GM12892 (cell line): ENCODE data around the gene ACSL4.
"Not testable (repeated sequence)": the region's sequence is repeated elsewhere in the genome, so short reads cannot be mapped to it uniquely, and the experiment has no call there.

Experiments used
- DNase-seq: peaks from one replicate; pipeline ENCODE4 v3.0.0; 2011; ENCODE audit not compliant: insufficient read length
- FAIRE-seq: peaks from 2 replicates; lab custom pipeline; 2011; peaks lifted over from hg19 to GRCh38; lab: Jason Lieb, UNC
- POLR2A ChIP-seq: IDR thresholded peaks from 2 replicates; pipeline ENCODE4 v1.6.1; 2011; ENCODE audit warnings: low read depth, low read length, control low read depth
- POLR2AphosphoS5 ChIP-seq: IDR thresholded peaks from 2 replicates; pipeline ENCODE4 v1.6.1; 2011; ENCODE audit warnings: low read depth, low read length, control low read depth
- TAF1 ChIP-seq: IDR thresholded peaks from 2 replicates; pipeline ENCODE4 v1.6.1; 2011; ENCODE audit warnings: low read depth, mild to moderate bottlenecking, control low read depth, low read length, borderline replicate concordance

Gene ACSL4

DNA sequence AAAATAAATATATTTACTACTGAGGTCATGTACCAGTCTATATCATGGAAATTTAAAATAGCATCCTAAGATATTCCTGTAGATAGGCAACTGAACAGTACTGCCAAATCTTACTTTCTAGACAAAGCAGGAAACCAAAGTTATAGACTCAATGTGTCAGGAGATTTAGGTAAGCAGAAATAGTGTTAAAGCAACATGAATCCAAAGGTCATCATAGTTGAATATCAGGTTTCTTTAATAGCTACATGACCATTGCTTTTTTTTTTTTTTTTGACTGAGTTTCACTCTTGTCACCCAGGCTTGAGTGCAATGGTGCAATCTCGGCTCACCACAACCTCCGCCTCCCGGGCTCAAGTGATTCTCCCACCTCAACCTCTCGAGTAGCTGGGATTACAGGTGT lies 20.2 kb upstream of the ACSL4 start:
- TF ChIP-seq TAF1 (no peak), POLR2AphosphoS5 (no peak), POLR2A (no peak)
- DNase-seq (no peak), FAIRE-seq (no peak)

DNA sequence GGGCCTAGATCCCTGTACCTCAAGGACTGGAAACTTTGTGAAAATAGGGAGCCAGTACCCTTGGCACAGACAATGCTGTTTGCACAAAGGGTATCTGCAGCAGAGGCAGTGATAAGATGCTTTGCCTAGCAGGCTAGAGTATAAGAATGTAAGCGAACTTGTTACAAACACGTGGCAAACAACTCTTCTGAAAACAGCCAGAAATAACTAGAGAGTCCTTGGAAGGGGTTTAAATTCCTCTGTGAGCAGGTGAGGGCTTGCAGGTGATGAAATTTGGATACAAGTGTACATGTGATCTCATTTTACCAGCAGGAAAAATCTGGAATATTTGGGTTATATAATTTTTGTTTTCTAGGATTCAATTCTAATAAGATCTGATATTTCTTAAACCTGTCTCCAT lies 18.6 kb upstream of the ACSL4 start:
- no peak for FAIRE-seq
- no peak for DNase-seq
- no peak for TF ChIP-seq POLR2AphosphoS5
- TF ChIP-seq TAF1: no peak
- TF ChIP-seq POLR2A: no peak

DNA sequence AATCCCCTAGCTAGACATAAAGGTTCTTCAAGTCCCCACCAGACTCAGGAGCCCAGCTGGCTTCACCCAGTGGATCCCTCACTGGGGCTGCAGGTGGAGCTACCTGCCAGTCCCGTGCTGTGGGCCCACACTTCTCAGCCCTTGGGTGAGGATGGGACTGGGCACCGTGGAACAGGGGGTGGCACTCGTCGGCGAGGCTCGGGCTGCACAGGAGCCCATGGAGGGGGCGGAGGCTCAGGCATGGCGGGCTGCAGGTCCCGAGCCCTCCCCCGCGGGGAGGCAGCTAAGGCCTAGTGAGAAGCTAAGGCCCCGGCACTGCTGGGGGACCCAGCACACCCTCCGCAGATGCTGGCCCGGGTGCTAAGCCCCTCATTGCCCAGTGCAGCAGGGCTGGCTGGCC lies 16.1 kb upstream of the ACSL4 start:
- TF ChIP-seq POLR2A (no peak), TAF1 (no peak), POLR2AphosphoS5 (no peak)
- no peak for FAIRE-seq

DNA sequence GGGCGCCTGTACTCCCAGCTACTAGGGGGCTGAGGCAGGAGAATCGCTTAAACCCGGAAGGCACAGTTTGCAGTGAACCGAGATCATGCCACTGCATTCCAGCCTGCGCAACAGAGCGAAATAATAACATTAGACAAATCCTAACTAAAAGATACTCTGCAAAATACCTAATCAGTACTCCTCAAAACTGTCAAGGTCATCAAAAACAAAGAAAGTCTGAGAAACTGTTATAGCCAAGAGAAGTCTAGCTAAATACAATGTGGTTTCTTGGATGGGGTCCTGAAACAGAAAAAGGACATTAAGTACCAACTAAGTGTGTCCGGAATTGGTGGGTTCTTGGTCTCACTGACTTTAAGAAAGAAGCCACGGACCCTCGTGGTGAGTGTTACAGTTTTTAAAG lies 14.6 kb upstream of the ACSL4 start:
- DNase-seq (no peak), FAIRE-seq (no peak)
- no peak for TF ChIP-seq POLR2A
- TF ChIP-seq TAF1: no peak
- TF ChIP-seq POLR2AphosphoS5: no peak

More for the DNA sequence above, 16.1 kb upstream of the ACSL4 start:
- DNase-seq: no peak

DNA sequence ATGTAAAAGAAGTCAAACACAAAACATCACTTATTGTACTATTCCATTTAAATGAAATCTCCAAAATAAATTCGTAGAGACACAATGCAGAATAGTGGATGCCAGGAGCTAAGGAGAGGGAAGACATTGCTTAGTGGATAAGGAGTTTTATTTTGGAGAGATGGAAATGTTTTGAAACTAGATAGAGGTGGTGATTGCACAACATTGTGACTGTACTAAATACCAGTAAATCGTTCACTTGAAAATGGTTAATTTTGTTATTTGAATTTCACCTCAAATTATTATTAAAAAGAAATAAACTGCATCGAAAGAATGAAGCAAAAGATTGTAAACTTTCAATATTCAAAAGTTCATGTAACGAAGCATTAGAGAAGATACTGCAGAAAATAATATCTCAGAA lies 9.7 kb upstream of the ACSL4 start:
- FAIRE-seq (no peak), DNase-seq (no peak)
- TF ChIP-seq TAF1 (no peak), POLR2AphosphoS5 (no peak), POLR2A (no peak)

DNA sequence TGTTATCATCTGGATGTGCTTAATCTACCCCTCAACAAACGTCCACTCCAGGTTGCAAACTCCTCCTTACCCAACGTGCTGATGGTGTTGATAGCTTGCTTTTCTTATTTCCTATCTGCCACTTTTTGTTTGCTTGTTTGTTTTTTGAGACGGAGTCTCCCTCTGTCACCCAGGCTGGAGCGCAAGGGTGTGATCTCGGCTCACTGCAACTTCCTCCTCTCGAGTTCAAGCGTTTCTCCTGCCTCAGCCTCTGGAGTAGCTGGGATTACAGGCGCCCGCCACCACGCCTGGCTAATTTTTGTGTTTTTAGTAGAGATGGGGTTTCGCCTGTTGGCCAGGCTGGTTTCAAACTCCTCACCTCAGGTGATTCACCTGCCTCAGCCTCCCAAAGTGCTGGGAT lies 7.8 kb upstream of the ACSL4 start:
- not testable (repeated sequence) for FAIRE-seq, DNase-seq

DNA sequence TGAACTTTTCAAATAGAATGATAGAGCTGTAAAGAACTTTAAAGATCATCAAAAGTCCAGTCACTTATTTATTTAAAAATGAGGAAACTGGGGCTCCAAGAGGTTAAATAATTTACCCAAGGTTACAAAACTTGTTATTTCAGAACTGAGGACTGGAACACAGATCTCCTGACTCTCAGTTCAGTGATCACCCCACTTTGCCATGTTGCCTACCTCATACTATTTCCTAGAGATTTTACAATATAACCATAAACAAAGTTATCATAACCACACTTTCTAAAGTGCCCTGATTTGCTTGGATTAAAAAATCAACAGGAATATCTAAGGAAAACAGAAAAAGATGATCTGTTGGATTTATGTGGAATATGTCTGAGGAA lies 7.4 kb upstream of the ACSL4 start:
- no peak for FAIRE-seq
- no peak for DNase-seq
- TF ChIP-seq POLR2A (no peak), POLR2AphosphoS5 (no peak), TAF1 (no peak)

DNA sequence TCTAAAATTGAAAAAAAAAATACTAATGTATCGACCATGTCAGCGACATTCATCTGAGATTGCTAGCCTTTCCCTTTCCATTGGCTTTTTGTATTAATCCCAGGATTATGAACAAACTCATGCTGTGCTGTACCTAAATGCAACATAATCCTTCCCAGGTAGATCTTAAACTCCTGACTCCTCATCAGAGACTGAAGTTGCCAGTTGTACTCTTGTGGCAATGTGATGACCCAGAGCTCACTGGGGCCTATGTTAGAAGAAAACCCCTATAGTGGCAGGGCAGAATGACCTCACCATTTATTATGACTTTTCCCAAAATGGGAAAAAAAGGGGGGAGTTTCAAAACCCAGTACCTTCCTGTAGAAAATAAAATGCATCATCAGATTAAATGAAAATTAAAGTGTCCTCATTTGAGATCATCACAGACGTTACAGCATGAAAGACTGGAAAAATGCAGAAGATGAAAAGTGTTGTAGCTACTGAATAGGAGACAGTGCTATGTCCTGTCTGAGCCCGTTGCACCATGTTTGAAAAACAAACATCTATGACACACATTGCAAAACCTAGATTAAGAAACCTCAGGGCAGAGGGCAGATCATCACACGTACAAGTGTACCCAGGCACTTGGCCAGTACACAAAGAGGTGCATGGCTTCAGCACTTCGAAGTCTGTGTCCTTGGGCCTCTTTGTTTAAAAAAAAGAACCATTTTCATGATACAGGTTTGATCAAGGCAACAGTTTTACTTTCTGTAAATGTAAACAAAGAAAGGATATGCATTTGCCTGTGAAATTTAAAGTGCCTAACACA lies 6.8 kb upstream of the ACSL4 start:
- no peak for TF ChIP-seq POLR2A
- no peak for TF ChIP-seq TAF1
- TF ChIP-seq POLR2AphosphoS5: no peak
- DNase-seq: no peak
- FAIRE-seq: no peak

DNA sequence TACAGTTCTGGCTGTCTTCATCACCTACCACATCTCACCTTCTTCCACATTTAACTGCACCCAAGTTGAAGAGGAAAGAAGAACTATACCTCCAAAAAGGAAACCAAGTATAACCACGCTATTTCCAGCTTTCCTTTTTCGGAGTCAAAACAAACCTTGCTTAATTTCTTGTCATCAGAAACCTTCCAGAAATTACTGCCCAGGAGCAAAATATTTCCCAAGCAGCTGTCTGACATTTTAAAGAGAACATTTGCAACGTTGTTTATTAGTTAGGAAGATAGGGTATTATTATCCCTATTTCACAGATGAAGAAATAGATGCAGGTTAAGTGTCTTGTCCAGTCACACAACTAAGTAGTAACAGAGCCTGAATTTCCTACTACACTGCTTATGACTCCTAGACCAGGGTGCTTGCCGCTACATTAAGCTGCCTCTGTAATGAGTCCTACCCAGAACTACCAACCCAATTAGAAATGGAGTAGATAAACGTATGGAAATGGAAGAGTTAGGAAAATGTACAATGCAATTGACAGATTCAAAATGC lies 2.2 kb upstream of the ACSL4 start:
- DNase-seq (no peak), FAIRE-seq (no peak)
- TF ChIP-seq POLR2AphosphoS5 (no peak), TAF1 (no peak), POLR2A (no peak)

DNA sequence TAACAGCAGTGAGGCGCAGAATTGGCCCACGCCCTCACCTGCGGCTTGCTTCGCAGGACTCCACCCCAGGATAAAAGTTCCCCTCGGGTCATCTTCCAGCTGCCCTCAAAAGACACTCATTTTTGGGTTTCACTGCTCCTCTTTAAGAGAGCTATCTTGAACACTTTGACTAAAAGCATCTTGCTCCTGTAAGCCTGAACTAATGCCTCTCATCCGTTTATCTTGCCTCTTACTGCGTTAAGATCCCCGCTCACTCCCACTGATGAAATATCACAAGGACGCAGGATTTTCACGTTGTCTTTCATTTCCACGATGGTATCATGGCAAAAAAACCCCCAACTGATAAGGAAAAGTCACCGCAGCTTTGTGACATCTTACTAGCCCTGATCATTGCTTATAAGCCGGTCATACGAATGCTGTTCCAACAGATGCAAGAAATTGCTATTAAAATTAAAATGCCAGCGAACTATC lies 591 bp upstream of the ACSL4 start:
- FAIRE-seq (no peak), DNase-seq (no peak)
- TF ChIP-seq POLR2AphosphoS5: no peak
- no peak for TF ChIP-seq POLR2A
- no peak for TF ChIP-seq TAF1

DNA sequence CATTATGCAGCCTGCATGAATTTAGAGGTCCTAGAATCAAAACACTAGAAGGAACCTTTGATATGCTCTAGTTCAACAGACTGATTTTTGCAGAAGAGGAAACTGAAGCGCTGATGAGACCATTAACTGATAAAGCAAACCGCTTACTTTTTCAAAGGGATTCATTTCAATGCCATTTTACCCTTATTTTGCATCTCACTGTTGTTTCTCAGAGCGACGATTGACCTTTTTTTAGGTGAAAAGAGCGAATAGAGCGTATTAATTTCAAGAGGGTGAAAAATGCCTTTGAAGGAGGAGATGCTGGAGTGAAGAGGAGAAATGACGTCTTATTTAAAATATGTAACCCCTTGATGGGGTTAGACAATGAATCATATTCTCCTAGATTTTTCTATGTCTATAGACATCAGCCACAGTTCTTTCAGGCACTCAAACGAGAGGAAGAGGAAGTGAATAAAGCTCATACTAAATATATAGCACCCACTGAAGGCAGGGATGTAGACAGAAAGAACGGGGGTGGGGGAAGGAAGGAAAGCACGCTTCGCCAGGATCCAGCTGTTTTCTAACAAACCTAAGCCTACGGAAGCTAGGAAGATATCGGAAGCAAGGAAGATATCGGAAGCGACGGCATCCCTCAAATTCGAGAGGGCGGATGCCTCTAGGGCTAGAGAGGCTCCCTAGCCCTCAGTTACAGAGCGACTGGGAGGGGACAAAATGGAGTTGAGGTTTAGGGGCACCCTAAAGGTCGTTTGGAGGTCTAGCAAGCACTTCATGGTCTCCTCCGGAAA lies 848 bp downstream of the ACSL4 start:
- TF ChIP-seq TAF1 (no peak), POLR2A (no peak), POLR2AphosphoS5 (no peak)
- no peak for DNase-seq
- peak; percentile 81 for FAIRE-seq

DNA sequence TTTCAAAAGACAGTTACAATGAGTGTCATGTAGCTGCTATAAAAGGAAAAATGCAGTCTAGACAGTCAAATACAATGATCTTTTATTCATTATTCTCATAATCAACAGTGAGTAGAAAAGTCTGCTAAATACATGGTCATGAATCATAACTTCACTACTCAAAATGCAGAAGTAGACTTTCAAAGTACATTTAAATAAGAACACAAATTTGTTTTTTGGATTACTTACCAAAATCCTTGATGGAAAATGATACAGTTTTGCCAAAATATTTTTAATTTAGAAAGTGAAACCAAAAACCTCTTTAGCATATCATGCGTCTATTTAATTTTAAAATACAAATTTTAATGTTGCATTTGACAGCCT lies 4.9 kb downstream of the ACSL4 start:
- no peak for TF ChIP-seq POLR2A
- TF ChIP-seq POLR2AphosphoS5: no peak
- no peak for TF ChIP-seq TAF1
- FAIRE-seq: peak; percentile 30
- no peak for DNase-seq

DNA sequence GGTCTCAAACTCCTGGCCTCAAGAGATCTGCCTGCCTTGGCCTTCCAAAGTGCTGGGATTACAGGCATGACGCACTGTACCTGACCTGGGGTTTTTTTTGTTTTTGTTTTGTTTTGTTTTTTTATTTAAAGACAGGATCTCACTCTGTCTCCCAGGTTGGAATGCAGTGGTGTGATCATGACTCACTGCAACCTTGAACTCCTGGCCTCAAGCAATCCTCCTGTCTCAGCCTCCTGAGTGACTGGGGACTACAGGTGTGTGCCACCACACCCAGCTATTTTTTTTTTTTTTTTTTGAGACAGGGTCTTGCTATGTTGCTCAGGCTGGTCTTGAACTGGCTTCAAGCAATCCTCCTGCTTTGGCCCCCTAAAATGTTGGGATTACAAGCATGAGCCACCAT lies 8.1 kb downstream of the ACSL4 start:
- not testable (repeated sequence) for FAIRE-seq

More for the DNA sequence above, 8.1 kb downstream of the ACSL4 start:
- not testable (repeated sequence) for DNase-seq
